NCI-H2196 treated with DMSO at 0.1 percent for 48 hours (cell line): ENCODE data around the gene HOXD13.

Experiments used
- DNase-seq: peaks from one replicate; lab custom pipeline; 2025; ENCODE audit not compliant: unreplicated experiment; lab: John Stamatoyannopoulos, UW

The HOXD13 gene

GRCh38 chr2:176105078-176105729 is 12.7 kb downstream of the HOXD13 start:
- no peak for DNase-seq

GRCh38 chr2:176105730-176106580 is 13.4 kb downstream of the HOXD13 start:
- DNase-seq, result no peak

GRCh38 chr2:176106581-176107539 is 14.3 kb downstream of the HOXD13 start, which contains the start of gene HOXD11:
HOXD11 (plus strand) TSS chr2:176107280; CDS start chr2:176107356, 76 bp downstream.
- DNase-seq, result peak; percentile 92

GRCh38 chr2:176107731-176108181 is 15.2 kb downstream of the HOXD13 start:
- DNase-seq, result no peak

- DNase-seq, result no peak
These were observed 16.8 kb downstream of the HOXD13 start for GRCh38 chr2:176109192-176109901.

- DNase-seq, result no peak
These were observed 17.4 kb downstream of the HOXD13 start for GRCh38 chr2:176109946-176110345.

GRCh38 chr2:176110415-176111308 is 18.1 kb downstream of the HOXD13 start:
- DNase-seq, result no peak

GRCh38 chr2:176111309-176111663 is 18.8 kb downstream of the HOXD13 start:
- peak; percentile 75 for DNase-seq

- no peak for DNase-seq
These were observed 19.4 kb downstream of the HOXD13 start for GRCh38 chr2:176111846-176112374.

- no peak for DNase-seq
These were observed 20.1 kb downstream of the HOXD13 start for GRCh38 chr2:176112375-176113302.

GRCh38 chr2:176114120-176114929 is 21.8 kb downstream of the HOXD13 start:
- DNase-seq, result peak; percentile 97

- no peak for DNase-seq
These were observed 22.6 kb downstream of the HOXD13 start for GRCh38 chr2:176114930-176115625.

GRCh38 chr2:176115883-176116813 is 23.6 kb downstream of the HOXD13 start, which contains the start of gene HOXD10:
HOXD10 (plus strand) TSS chr2:176116778; CDS start chr2:176116834, 56 bp downstream.
- no peak for DNase-seq

GRCh38 chr2:176117162-176117822 is 24.8 kb downstream of the HOXD13 start:
- no peak for DNase-seq

- no peak for DNase-seq
These were observed 25.4 kb downstream of the HOXD13 start for GRCh38 chr2:176117823-176118371.
